Prostate gland (tissue), 1 donor: ENCODE measurements around the gene SPINT1.
A peak's percentile ranks its signal among the peaks of the same experiment; 100 is the strongest.

ENCODE experiments used
- POLR2A ChIP-seq: fragments of 450-650 bp; IDR thresholded peaks from one replicate; pipeline ENCODE4 v1.6.1; 2016; ENCODE audit warnings: antibody characterized with exemption, mild to moderate bottlenecking
- POLR2AphosphoS5 ChIP-seq: sonication (generic); formaldehyde crosslinking; IDR thresholded peaks from one replicate; pipeline ENCODE4 v1.6.1; 2017; ENCODE audit warnings: antibody characterized with exemption

- TF ChIP-seq POLR2AphosphoS5 (peak; percentile 40), POLR2A (no peak)
These were observed 15.5 kb downstream of the SPINT1 start for GRCh38 chr15:40859206-40859851.
